GM19238 (cell line): ENCODE data around the gene CHSY3.

Source experiments
- DNase-seq: peaks from one replicate; pipeline ENCODE4 v3.0.0; 2011; ENCODE audit warnings: low spot score; ENCODE audit not compliant: insufficient read length

Gene CHSY3

GRCh38 chr5:129904102-129904666 is at the start of gene CHSY3:
CHSY3 (plus strand) TSS chr5:129904465.
- DNase-seq: peak; percentile 2

DNA sequence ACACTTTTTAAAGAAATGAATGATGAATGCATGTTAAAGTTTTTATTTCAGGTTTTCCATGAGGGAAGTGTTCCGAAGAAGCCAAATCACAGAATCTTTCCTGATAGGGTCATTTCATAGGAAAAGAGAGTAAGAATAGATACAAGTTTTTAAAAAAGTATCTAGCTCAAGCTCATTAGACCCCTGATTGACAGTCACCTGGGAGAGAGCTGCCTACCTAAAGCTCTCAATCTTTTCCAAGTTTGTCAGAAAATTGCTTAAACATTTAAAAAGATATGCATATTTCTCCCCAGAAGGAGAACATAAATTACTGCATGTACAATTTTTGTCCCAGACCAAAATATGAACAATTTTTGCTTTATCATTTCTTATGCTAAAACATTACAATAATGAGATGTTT is 47.9 kb upstream of the CHSY3 start:
- no peak for DNase-seq

- no peak for DNase-seq
These were observed 47.1 kb upstream of the CHSY3 start for GRCh38 chr5:129857116-129857515.

GRCh38 chr5:129858131-129858675 is 46.1 kb upstream of the CHSY3 start:
- no peak for DNase-seq

GRCh38 chr5:129884322-129884721 is 19.9 kb upstream of the CHSY3 start:
- no peak for DNase-seq

- DNase-seq: no peak
These were observed 4.8 kb upstream of the CHSY3 start for GRCh38 chr5:129899454-129899853.

GRCh38 chr5:129902816-129903215 is 1.4 kb upstream of the CHSY3 start:
- DNase-seq: no peak

GRCh38 chr5:129903466-129904101 is 681 bp upstream of the CHSY3 start:
- DNase-seq: no peak

GRCh38 chr5:129904667-129905472 is 605 bp downstream of the CHSY3 start:
- DNase-seq: no peak

DNA sequence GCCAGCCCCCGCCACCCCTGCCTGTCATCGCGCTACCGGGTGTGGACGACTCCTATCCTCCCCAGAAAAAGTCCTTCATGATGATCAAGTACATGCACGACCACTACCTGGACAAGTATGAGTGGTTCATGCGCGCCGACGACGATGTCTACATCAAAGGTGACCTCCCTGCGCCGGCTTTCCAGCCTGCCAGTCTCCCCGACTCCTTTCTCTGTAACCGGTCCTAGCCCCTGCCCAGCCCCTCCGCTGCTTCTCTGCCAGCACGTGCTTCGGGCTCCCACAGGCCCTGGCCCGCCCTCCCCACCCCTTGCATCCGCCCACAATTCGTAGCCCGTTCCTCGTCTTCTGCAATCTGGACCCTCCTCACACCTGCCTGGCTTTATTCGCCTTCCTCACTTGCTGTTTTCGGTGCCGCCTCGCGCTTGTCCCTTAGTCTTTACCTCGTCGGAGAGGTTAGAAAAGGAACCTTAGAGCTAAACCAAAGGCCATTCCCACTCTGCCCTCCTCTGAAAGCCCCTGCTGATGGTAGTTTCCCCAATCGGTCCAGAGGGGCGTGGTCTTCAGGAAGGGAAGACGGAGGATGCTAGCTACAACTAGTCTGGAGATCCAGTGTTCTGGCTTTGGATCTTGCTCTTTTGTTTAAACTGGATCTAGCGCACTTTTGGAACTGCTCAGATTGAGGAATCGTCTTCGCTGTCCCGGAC is 1.4 kb downstream of the CHSY3 start:
- no peak for DNase-seq

GRCh38 chr5:129906177-129906887 is 2.1 kb downstream of the CHSY3 start:
- DNase-seq: no peak

- DNase-seq: no peak
These were observed 5.0 kb downstream of the CHSY3 start for GRCh38 chr5:129909225-129909624.

DNA sequence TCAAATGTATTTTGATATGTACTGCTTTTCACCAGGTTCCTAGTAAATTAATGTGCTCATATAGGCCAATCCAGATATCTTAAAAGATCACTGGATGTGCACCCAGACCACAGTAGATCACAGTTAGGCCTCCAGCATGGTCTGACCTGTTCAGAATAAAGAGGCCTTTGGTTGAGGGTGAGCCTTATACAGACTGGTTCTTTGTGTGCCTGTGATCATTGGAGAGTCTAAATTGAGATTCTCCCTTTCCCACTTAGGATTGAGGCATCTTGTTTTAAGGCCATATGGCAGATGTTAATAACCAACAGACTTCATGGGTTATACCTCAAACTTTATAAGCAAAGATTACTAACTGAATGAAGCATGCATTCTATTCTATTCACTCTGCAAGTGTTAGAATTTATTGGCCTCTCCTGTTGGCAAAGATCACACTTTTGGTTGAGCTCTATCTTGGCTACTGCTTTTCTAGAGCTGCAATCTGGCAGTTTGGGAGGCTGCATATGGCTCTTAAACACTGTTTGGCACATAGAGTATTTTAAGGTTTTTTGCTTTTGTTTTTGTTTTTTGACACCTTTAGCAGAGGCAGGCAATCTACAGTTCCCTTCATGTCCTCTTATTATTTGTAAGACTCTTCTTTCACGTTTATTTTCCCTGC is 8.5 kb downstream of the CHSY3 start:
- no peak for DNase-seq

- DNase-seq: no peak
These were observed 11.2 kb downstream of the CHSY3 start for GRCh38 chr5:129915415-129915814.

GRCh38 chr5:129917224-129917623 is 13.0 kb downstream of the CHSY3 start:
- no peak for DNase-seq

DNA sequence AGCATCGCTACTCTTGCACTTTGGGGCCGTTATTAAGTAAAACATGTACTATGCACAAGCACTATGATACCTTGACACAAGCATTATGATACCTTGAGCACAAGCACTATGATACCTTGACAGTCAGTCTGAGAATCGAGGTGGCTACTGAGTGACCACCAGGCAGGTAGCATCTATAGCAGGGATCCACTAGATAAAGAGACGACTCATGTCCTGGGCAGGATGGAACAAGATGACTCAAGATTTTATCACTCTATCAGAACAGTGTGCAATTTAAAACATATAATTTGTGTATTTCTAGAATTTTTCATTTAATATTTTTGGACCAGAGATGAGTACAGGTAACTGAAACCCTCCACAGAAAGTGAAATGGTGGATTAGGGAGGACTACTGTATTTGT is 16.9 kb downstream of the CHSY3 start:
- no peak for DNase-seq

GRCh38 chr5:129930221-129930620 is 26.0 kb downstream of the CHSY3 start:
- DNase-seq: no peak

GRCh38 chr5:129935626-129936025 is 31.4 kb downstream of the CHSY3 start:
- no peak for DNase-seq

DNA sequence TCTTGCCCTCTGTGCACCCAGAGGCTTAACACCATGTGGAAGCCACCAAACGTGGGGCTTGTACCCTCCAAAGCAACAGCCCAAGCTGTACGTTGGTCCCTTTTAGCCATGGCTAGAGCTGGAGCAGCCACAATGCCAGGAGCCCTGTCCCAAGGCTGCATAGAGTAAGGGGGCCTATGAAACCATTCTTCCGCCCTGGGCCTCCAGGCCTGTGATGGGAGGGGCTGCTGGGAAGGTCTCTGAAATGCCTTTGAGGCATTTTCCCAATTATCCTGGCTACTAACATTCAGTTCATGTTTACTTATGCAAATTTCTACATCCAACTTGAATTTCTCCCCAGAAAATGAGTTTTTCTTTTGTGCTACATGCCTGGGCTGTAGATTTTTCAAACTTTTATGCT is 33.8 kb downstream of the CHSY3 start:
- DNase-seq: no peak

- no peak for DNase-seq
These were observed 39.7 kb downstream of the CHSY3 start for GRCh38 chr5:129943936-129944335.

GRCh38 chr5:129945028-129945427 is 40.8 kb downstream of the CHSY3 start:
- no peak for DNase-seq
